COLO668 (cell line): ENCODE results near the gene PVRIG.
"Not testable (repeated sequence)": the region's sequence is repeated elsewhere in the genome, so short reads cannot be mapped to it uniquely, and the experiment has no call there.

Experiments
- DNase-seq: peaks from one replicate; lab custom pipeline; 2025; ENCODE audit not compliant: unreplicated experiment; lab: John Stamatoyannopoulos, UW

The PVRIG gene

GRCh38 chr7:100219801-100220585, at the start of gene PVRIG:
Gene PVRIG, plus strand, starts transcription at chr7:100219949. Its CDS starts 22 bp downstream, at chr7:100219971.
- not testable (repeated sequence) for DNase-seq

GRCh38 chr7:100170101-100170897, 49.5 kb upstream of the PVRIG start:
- DNase-seq, result no peak

- DNase-seq, result no peak
These were observed 48.6 kb upstream of the PVRIG start for GRCh38 chr7:100171087-100171681.

GRCh38 chr7:100171840-100172239, 47.9 kb upstream of the PVRIG start:
- DNase-seq, result no peak

- no peak for DNase-seq
These were observed 45.8 kb upstream of the PVRIG start for GRCh38 chr7:100173806-100174495.

GRCh38 chr7:100174582-100174981, 45.2 kb upstream of the PVRIG start:
- no peak for DNase-seq

GRCh38 chr7:100175296-100175935, 44.3 kb upstream of the PVRIG start:
- DNase-seq, result no peak

GRCh38 chr7:100176096-100177044, 43.4 kb upstream of the PVRIG start:
- DNase-seq, result no peak

GRCh38 chr7:100177045-100178001, 42.4 kb upstream of the PVRIG start, which contains the start of the genes GPC2 and STAG3:
Gene GPC2, minus strand, starts transcription at chr7:100177381. Its CDS starts 182 bp downstream, at chr7:100177199.
Gene STAG3, plus strand, starts transcription at chr7:100177918. Its CDS starts 2,639 bp downstream, at chr7:100180557.
- peak; percentile 97 for DNase-seq

GRCh38 chr7:100180084-100180483, 39.7 kb upstream of the PVRIG start:
- not testable (repeated sequence) for DNase-seq

- not testable (repeated sequence) for DNase-seq
These were observed 37.1 kb upstream of the PVRIG start for GRCh38 chr7:100182616-100183015.

GRCh38 chr7:100183090-100183489, 36.7 kb upstream of the PVRIG start:
- not testable (repeated sequence) for DNase-seq

- no peak for DNase-seq
These were observed 34.0 kb upstream of the PVRIG start for GRCh38 chr7:100185726-100186125.

GRCh38 chr7:100189061-100189460, 30.7 kb upstream of the PVRIG start:
- DNase-seq, result no peak

GRCh38 chr7:100190048-100190711, 29.6 kb upstream of the PVRIG start:
- DNase-seq, result no peak

GRCh38 chr7:100191775-100192174, 28.0 kb upstream of the PVRIG start:
- DNase-seq, result no peak

- DNase-seq, result not testable (repeated sequence)
These were observed 27.4 kb upstream of the PVRIG start for GRCh38 chr7:100192281-100192862.
